ENCODE measurements around the gene AMELX. TPM values are rescaled to one million over a fixed set of nuclear protein-coding genes. Genes with fewer than 3 reads are reported as not detected.

AMELX gene
- total RNA-seq, result not detected in 3 replicates

- TF ChIP-seq, protein P1, sequence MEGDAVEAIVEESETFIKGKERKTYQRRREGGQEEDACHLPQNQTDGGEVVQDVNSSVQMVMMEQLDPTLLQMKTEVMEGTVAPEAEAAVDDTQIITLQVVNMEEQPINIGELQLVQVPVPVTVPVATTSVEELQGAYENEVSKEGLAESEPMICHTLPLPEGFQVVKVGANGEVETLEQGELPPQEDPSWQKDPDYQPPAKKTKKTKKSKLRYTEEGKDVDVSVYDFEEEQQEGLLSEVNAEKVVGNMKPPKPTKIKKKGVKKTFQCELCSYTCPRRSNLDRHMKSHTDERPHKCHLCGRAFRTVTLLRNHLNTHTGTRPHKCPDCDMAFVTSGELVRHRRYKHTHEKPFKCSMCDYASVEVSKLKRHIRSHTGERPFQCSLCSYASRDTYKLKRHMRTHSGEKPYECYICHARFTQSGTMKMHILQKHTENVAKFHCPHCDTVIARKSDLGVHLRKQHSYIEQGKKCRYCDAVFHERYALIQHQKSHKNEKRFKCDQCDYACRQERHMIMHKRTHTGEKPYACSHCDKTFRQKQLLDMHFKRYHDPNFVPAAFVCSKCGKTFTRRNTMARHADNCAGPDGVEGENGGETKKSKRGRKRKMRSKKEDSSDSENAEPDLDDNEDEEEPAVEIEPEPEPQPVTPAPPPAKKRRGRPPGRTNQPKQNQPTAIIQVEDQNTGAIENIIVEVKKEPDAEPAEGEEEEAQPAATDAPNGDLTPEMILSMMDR (IDR thresholded peaks at IDR 0.05; ENCODE audit: unreplicated experiment), result no peak
- Mint-ChIP-seq H3K4me1 (no peaks in the 10 kb centered on the region), H3K4me3 (no peak within 1 kb of the TSS), H3K27ac (no peak within 1 kb of the TSS), H3K27me3 (ENCODE audit: low read depth) (no peaks in the 10 kb centered on the region), H3K36me3 (no peaks in the 10 kb centered on the region), H3K9me3 (peaks cover 16% of the 10 kb centered on the region)
- no peak for DNase-seq (ENCODE audit: low spot score in 2 of 2, unreplicated experiment in 2 of 2)
Measured at GRCh38 chrX:11293113-11293512, at the start of gene AMELX. TSS of gene AMELX (plus strand) at chrX:11293413. CDS start at chrX:11294789, 1,376 bp downstream.

GRCh38 chrX:11244636-11245035 lies 48.6 kb upstream of the AMELX start:
- Mint-ChIP-seq H3K4me1 (peaks cover 1% of the 10 kb centered on the region), H3K9me3 (peaks cover 36% of the 10 kb centered on the region), H3K27me3 (ENCODE audit: low read depth) (no peaks in the 10 kb centered on the region), H3K4me3 (no peak overlapping the region), H3K36me3 (no peaks in the 10 kb centered on the region), H3K27ac (no peak overlapping the region)
- no peak for DNase-seq (ENCODE audit: low spot score in 2 of 2, unreplicated experiment in 2 of 2)
- TF ChIP-seq, protein P1 (IDR thresholded peaks at IDR 0.05; ENCODE audit: unreplicated experiment), result no peak

DNA sequence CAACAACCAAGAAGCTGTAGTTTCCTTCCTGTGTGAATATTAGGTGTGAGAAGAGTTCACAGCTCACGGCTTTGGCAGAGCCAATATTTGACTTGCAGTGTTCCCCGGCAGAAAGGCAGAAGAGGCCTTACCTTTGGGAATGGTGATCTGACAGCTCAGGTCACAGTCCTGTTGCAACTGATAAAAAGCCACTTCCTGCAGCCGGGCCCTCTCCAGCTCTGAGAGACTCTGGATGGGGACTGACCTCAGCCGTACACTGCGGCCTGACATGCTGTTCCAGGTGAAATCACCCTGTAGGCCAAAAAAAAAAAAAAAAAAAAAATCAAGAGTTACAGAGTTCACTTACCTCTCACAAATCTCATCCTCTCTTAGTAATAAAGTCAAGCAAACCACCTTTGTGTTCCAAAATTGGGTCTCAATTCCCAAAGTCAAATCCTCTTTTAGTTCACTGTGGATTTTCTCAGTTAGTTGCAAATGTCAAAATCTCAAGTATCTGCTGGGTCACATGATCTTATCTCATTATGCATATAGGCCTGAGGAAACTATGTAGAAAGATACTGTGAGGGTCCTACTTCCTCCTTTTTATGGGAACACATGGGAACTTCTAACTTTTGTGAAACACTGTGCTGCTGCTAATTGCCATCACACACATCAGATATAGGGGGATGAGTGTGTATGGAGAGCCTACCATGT lies 38.6 kb upstream of the AMELX start:
- Mint-ChIP-seq H3K9me3 (peaks cover 37% of the 10 kb centered on the region), H3K4me1 (peaks cover 24% of the 10 kb centered on the region), H3K27ac (no peak overlapping the region), H3K27me3 (ENCODE audit: low read depth) (no peaks in the 10 kb centered on the region), H3K36me3 (peaks cover 4% of the 10 kb centered on the region), H3K4me3 (no peak overlapping the region)
- TF ChIP-seq, protein P1 (IDR thresholded peaks at IDR 0.05; ENCODE audit: unreplicated experiment), result no peak
- no peak for DNase-seq (ENCODE audit: low spot score in 2 of 2, unreplicated experiment in 2 of 2)

DNA sequence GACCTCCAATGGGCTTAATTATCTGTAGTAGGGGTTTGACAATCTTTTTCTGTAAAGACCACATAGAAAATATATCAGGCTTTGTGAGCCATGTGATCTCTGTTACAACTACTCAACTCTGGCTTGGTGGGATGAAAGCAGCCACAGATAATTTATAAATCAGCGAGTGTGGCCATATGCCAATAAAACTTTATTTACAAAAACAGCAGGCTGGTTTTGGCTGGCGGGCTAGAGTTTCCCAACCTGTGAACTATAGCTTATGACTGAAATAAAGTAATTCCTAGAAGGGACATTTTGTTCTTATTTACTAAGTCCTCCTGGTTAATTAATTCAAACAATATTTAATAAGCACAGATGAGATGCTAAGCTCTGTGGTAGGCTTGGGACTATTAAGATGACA lies 35.9 kb upstream of the AMELX start:
- Mint-ChIP-seq H3K36me3 (no peaks in the 10 kb centered on the region), H3K4me3 (no peak overlapping the region), H3K4me1 (peaks cover 12% of the 10 kb centered on the region), H3K27ac (no peak overlapping the region), H3K9me3 (peaks cover 32% of the 10 kb centered on the region), H3K27me3 (ENCODE audit: low read depth) (no peaks in the 10 kb centered on the region)
- TF ChIP-seq, protein P1 (IDR thresholded peaks at IDR 0.05; ENCODE audit: unreplicated experiment), result no peak
- no peak for DNase-seq (ENCODE audit: low spot score in 2 of 2, unreplicated experiment in 2 of 2)

DNA sequence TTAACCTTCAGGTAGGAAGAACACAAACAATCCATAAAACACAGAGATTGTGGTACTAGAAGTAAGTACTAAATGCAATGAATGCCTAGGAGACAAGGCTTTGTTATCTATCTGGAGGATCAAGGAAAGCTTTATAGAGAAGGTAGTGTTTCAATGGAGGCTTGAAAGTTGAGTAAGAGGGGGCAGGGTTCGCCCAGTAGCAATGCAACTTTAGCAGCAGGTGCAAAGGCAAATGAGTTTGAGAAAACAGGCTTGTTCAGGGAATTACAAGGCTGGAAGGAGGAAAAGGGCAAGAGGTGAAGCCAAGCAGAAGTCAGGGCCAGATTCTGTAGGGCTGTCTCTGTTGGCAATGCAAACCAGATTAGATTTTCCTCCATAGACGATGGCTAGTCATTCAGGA lies 35.5 kb upstream of the AMELX start:
- TF ChIP-seq, protein P1 (IDR thresholded peaks at IDR 0.05; ENCODE audit: unreplicated experiment), result no peak
- no peaks in the 10 kb centered on the region for H3K36me3 Mint-ChIP-seq
- H3K9me3 Mint-ChIP-seq, result peaks cover 32% of the 10 kb centered on the region
- H3K4me3 Mint-ChIP-seq, result no peak overlapping the region
- no peak for DNase-seq (ENCODE audit: low spot score in 2 of 2, unreplicated experiment in 2 of 2)
- H3K4me1 Mint-ChIP-seq, result peaks cover 8% of the 10 kb centered on the region
- no peak overlapping the region for H3K27ac Mint-ChIP-seq
- no peaks in the 10 kb centered on the region for H3K27me3 Mint-ChIP-seq (ENCODE audit: low read depth)

Data from mesothelial cell of epicardium (in vitro differentiated cells).